ENCODE measurements around the gene LRRC61. TPM values are rescaled to one million over a fixed set of nuclear protein-coding genes. Genes with fewer than 3 reads are reported as not detected.
A peak's percentile ranks its signal among the peaks of the same experiment; 100 is the strongest.

The LRRC61 gene
- total and polyA plus RNA-seq, 2 experiments from 2014 or later: 34.7 to 75.2 TPM

DNA sequence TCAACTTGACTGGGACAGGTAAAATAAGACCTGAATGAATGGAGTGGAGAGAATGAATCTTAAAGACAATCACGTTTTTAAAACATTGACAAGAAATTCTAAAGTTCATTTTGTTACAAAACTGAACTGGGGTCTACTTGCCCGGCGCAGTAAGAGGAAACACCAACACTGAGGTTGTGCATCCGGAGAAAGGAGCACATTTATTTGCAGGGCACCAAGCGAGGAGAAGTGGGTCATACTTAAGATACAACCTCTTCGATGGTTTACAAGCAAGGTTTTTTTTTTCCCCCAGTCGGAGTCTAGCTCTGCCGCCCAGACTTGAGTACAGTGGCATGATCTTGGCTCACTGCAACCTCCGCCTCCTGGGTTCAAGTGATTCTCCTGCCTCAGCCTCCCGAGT lies 42.0 kb downstream of the LRRC61 start (continued):
- TF ChIP-seq REST (IDR thresholded peaks at IDR 0.05; ENCODE audit: unreplicated experiment): no peak
- no peak for TF ChIP-seq CTCF (conservative IDR thresholded peaks at IDR 0.05; ENCODE audit: low read depth in 2 of 2)
- TF ChIP-seq POLR2AphosphoS5 (IDR thresholded peaks at IDR 0.05; ENCODE audit: low read depth): no peak
- no peak for TF ChIP-seq ZNF114 (CRISPR knock-in tag; IDR thresholded peaks at IDR 0.05)
- no peak for TF ChIP-seq EZH2phosphoT487 (IDR thresholded peaks at IDR 0.05; ENCODE audit: unreplicated experiment)
- no peak for TF ChIP-seq ZNF331 (CRISPR knock-in tag; IDR thresholded peaks at IDR 0.05; ENCODE audit: low read depth)
- TF ChIP-seq JUNB (IDR thresholded peaks at IDR 0.05; ENCODE audit: unreplicated experiment): no peak

DNA sequence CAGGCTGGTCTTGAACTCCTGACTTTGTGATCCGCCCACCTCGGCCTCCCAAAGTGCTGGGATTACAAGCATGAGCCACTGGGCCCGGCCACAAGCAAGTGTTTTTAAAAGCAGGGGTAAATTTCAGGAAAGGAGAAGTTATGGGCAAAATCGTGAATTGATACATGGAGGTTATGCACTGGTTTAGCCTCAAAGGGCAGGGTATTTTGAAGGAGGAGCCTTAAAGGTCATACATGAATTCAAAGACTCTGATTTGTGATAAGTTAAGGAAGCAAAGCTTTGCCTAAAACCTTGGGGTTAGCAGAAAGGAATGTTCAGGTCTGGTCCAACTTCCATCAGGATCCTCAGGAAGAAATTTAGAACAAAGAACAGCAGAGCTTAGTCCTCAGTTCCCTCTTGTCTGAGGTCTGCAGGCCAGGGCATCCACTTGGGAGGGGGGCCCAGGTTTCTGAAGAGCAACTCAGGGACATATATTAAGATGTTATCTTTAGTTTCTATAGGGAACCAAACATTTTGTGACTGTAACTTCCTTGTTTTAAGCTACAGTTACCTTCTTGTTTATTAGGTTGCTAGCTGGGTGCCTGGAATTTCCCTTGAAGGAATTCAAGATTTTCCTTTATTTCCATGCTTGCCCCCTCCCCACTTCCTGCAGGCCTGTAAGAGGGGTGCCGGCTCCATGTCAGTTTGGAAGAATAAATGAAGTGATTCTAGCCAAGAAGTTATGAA lies 42.7 kb downstream of the LRRC61 start:
- Histone ChIP-seq H3K36me3 (ENCODE audit: insufficient read depth) (0 out of 2 replicates have a peak, but pooled peaks cover 3% of the 10 kb centered on the region), H3K27ac (ENCODE audit: low read depth) (peak overlapping the region; percentile 17), H3F3A (replicated peaks; ENCODE audit: low read depth) (peaks cover 19% of the 10 kb centered on the region), H3K27me3 (ENCODE audit: insufficient read depth) (no peaks in the 10 kb centered on the region), H2AFZ (no peak overlapping the region), H4K20me1 (replicated peaks; ENCODE audit: insufficient read depth) (peaks cover 4% of the 10 kb centered on the region), H3K79me2 (replicated peaks; ENCODE audit: insufficient read depth) (peaks cover 26% of the 10 kb centered on the region), H3K4me3 (no peak overlapping the region), H3K4me1 (ENCODE audit: insufficient read depth) (peaks cover 68% of the 10 kb centered on the region), H3K9me2 (ENCODE audit: insufficient read depth) (no peaks in the 10 kb centered on the region), H3K4me2 (no peak overlapping the region)
- peak; percentile 67 for DNase-seq (ENCODE audit: low spot score)
- peaks cover 15% of the 10 kb centered on the region for H3K27me3 Mint-ChIP-seq (ENCODE audit: insufficient read depth, low read depth, poor library complexity)
- peaks cover 65% of the 10 kb centered on the region for H3K4me1 Mint-ChIP-seq
- H3K9me3 Mint-ChIP-seq: no peaks in the 10 kb centered on the region
- peaks cover 19% of the 10 kb centered on the region for H3K36me3 Mint-ChIP-seq (ENCODE audit: low read depth)
- ATAC-seq: no peak
- H3K4me3 Mint-ChIP-seq: no peak overlapping the region; the same call in 2 of the 3 replicates
- H3K27ac Mint-ChIP-seq: peak overlapping the region; percentile 87
- TF ChIP-seq STAT1 (IDR thresholded peaks at IDR 0.05; ENCODE audit: unreplicated experiment) (no peak), REST (IDR thresholded peaks at IDR 0.05; ENCODE audit: unreplicated experiment) (no peak), EZH2phosphoT487 (IDR thresholded peaks at IDR 0.05; ENCODE audit: unreplicated experiment) (no peak), ZNF331 (CRISPR knock-in tag; IDR thresholded peaks at IDR 0.05; ENCODE audit: low read depth) (no peak), CTCF (conservative IDR thresholded peaks at IDR 0.05; ENCODE audit: low read depth in 2 of 2) (no peak), EZH2 (IDR thresholded peaks at IDR 0.05; ENCODE audit: low read depth, unreplicated experiment) (no peak), POLR2AphosphoS5 (IDR thresholded peaks at IDR 0.05; ENCODE audit: low read depth) (no peak)
- TF ChIP-seq, protein P1, sequence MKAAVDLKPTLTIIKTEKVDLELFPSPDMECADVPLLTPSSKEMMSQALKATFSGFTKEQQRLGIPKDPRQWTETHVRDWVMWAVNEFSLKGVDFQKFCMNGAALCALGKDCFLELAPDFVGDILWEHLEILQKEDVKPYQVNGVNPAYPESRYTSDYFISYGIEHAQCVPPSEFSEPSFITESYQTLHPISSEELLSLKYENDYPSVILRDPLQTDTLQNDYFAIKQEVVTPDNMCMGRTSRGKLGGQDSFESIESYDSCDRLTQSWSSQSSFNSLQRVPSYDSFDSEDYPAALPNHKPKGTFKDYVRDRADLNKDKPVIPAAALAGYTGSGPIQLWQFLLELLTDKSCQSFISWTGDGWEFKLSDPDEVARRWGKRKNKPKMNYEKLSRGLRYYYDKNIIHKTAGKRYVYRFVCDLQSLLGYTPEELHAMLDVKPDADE (IDR thresholded peaks at IDR 0.05): no peak
